MM.1S (cell line): Measurements from ENCODE around the gene EBI3.

Source experiments
- CTCF ChIP-seq: fragments of 300-600 bp; sonication (generic); IDR thresholded peaks from 2 replicates; pipeline ENCODE4 v1.5.1; 2016; ENCODE audit warnings: antibody characterized with exemption, low read length, mixed read lengths
- EZH2 ChIP-seq: fragments of 300-600 bp; sonication (generic); optimal IDR thresholded peaks from 2 replicates; pipeline ENCODE3; 2017; ENCODE audit warnings: low read depth, mild to moderate bottlenecking, antibody characterized with exemption, low read length, mixed read lengths
- EZH2phosphoT487 ChIP-seq: fragments of 300-600 bp; sonication (generic); IDR thresholded peaks from 2 replicates; pipeline ENCODE4 v1.6.1; 2018; ENCODE audit warnings: antibody characterized with exemption, low read length

DNA sequence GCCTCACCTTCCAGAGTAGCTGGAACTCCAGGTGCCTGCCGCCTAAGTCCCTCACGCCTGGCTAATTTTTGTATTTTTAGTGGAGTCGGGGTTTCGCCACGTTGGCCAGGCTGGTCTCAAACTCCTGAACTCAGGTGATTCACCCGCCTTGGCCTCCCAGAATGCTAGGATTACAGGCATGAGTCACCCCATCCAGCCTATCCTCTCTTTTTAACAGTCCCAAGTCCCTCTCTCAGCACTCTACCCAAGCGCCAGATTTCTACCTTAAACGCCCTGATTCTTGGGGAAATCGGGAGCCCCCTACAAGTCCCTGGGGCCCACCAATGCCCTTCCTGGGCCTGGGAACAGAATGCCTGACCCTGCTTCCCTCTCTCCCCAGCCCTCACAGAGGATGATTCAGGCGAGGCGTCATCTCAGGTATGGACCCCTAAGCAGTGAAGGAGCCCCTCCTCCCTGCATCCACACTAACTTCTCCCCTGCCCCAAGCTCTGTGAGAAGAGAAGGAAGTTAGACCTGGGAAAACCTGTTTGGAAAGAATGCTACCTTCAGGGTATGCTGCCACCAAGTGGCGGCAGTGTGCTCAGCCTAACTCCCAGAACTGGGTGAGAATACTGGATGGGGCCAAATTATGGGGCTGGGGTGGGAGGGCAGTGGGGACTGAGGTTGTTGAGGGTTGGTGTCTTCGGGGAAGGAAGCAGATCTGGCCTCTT lies 20.8 kb upstream of the EBI3 start:
- TF ChIP-seq EZH2phosphoT487 = no peak
- TF ChIP-seq CTCF = peak; percentile 56
- TF ChIP-seq EZH2 = no peak
